ENCODE results near the gene CD4.

CD4 gene

DNA sequence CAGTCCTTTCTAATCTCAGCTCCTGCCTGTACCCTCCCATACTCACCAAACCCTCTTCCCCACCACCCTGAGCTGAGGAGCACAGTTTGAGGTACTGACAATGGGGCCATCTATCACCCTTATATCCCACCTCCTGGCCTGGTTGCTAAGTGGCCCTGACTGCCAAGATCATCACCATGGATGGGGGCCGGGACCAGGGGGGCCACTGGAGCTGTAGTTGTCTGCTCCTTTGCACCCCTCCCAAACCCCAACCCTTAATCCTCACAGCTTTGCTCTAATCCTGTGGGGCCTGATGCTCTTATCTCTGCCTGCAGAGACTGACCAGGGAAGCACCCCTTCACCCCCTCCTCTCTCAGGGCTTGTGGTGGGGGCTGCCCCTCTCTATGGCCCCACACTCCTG, 51.0 kb downstream of the CD4 start:
- H3K4me3 ChIP-seq (ENCODE audit: low read depth, low read length): no peak overlapping the region

DNA sequence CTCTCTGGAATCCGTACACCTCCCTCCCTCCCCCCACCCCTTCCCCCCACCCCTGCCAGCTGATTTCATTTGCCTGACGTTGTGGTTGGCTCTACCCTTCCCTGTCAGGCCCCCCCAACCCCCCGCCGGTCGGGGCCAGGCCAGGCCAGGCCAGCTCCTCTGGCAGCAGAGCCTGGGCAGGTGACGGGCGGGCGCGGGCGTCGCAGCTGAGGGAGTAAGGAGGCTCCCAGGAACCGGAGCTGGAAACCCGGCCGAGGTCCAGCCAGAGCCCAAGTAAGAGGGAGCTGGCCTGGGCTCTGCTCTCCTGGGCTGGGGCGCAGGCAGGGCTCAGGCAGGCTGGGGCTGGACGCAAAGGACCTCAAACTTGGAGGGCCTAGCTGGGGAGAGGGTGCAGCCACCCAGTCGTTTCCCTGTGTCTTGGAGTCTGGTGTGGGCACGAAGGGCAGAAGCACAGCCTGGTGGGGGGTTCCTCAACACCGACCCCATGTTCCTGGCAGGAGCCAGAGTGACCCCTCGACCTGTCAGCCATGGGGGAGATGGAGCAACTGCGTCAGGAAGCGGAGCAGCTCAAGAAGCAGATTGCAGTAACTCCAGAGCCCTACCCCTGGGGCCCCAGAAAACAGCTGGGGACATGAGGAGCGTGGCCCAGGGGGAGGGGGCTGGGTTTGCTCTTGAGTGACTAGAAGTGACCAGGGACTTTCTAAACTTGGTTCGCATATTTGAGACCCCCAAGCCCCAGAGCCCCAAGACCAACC, 51.6 kb downstream of the CD4 start, which contains the start of gene GNB3:
GNB3 (plus strand) TSS at position 165 of the 755 bp plus-strand sequence; CDS start at position 528, 363 bp downstream.
- H3K4me3 ChIP-seq (ENCODE audit: low read depth, low read length): no peak within 1 kb of the TSS
- DNase-seq (ENCODE audit: low read depth): no peak
- TF ChIP-seq, protein P1, sequence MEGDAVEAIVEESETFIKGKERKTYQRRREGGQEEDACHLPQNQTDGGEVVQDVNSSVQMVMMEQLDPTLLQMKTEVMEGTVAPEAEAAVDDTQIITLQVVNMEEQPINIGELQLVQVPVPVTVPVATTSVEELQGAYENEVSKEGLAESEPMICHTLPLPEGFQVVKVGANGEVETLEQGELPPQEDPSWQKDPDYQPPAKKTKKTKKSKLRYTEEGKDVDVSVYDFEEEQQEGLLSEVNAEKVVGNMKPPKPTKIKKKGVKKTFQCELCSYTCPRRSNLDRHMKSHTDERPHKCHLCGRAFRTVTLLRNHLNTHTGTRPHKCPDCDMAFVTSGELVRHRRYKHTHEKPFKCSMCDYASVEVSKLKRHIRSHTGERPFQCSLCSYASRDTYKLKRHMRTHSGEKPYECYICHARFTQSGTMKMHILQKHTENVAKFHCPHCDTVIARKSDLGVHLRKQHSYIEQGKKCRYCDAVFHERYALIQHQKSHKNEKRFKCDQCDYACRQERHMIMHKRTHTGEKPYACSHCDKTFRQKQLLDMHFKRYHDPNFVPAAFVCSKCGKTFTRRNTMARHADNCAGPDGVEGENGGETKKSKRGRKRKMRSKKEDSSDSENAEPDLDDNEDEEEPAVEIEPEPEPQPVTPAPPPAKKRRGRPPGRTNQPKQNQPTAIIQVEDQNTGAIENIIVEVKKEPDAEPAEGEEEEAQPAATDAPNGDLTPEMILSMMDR (IDR thresholded peaks at IDR 0.05; ENCODE audit: insufficient read depth, low read depth, low read length, missing control alignments): no peak

More for the DNA sequence above, 51.0 kb downstream of the CD4 start:
- TF ChIP-seq, protein P1 (IDR thresholded peaks at IDR 0.05; ENCODE audit: insufficient read depth, low read depth, low read length, missing control alignments): no peak
- DNase-seq (ENCODE audit: low read depth): no peak

DNA sequence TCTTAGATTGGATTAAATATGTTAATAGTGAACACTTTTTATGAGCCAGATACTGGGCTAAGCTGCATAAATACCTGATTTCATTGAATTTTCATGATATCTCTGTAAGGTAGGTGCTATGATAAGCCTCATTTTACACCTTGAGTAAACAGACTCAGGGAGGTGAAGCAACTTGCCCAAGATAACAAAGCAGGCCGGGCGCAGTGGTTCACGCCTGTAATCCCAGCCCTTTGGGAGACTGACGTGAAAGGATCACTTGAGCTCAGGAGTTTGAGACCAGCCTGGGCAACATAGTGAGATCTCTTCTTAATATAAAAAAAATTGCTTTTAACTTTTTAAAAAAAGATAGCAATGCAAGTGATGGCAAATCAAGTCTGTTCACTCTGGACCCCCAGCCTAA, 52.7 kb downstream of the CD4 start:
- H3K4me3 ChIP-seq (ENCODE audit: low read depth, low read length): no peak overlapping the region
- TF ChIP-seq, protein P1 (IDR thresholded peaks at IDR 0.05; ENCODE audit: insufficient read depth, low read depth, low read length, missing control alignments): no peak
- DNase-seq (ENCODE audit: low read depth): no peak

DNA sequence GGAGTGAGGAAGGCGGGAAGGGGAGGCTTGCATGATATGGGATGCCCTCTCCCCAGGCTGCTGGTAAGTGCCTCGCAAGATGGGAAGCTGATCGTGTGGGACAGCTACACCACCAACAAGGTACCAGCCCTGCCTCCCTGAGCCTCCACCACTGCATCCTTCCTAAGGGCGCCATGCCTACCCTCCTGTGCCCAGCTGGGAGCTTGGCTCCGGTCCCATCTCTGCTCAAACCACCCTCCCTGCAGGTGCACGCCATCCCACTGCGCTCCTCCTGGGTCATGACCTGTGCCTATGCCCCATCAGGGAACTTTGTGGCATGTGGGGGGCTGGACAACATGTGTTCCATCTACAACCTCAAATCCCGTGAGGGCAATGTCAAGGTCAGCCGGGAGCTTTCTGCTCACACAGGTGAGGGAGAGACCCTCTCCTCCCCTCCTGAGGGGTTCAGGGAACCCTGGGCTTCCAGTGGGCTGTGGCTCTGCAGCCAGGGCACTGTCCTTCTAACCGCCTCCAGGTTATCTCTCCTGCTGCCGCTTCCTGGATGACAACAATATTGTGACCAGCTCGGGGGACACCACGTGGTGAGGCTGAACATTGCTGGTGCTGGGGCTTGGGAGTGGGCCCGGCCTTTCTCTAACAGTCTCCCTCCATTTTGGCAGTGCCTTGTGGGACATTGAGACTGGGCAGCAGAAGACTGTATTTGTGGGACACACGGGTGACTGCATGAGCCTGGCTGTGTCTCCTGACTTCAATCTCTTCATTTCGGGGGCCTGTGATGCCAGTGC, 54.0 kb downstream of the CD4 start:
- H3K4me3 ChIP-seq (ENCODE audit: low read depth, low read length): no peak overlapping the region
- TF ChIP-seq, protein P1 (IDR thresholded peaks at IDR 0.05; ENCODE audit: insufficient read depth, low read depth, low read length, missing control alignments): no peak
- no peak for DNase-seq (ENCODE audit: low read depth)

DNA sequence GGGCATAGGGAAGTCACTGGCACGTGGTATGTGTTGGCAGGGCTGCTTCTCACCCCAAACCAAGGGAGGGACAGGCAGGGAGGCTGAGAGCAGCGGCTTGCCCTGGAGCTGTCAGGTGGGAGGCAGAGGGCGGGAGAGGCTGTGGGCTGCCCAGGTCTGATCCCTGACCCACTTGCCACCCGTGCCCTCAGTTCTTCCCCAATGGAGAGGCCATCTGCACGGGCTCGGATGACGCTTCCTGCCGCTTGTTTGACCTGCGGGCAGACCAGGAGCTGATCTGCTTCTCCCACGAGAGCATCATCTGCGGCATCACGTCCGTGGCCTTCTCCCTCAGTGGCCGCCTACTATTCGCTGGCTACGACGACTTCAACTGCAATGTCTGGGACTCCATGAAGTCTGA, 56.1 kb downstream of the CD4 start:
- no peak for DNase-seq (ENCODE audit: low read depth)
- TF ChIP-seq, protein P1 (IDR thresholded peaks at IDR 0.05; ENCODE audit: insufficient read depth, low read depth, low read length, missing control alignments): no peak
- H3K4me3 ChIP-seq (ENCODE audit: low read depth, low read length): no peak overlapping the region

DNA sequence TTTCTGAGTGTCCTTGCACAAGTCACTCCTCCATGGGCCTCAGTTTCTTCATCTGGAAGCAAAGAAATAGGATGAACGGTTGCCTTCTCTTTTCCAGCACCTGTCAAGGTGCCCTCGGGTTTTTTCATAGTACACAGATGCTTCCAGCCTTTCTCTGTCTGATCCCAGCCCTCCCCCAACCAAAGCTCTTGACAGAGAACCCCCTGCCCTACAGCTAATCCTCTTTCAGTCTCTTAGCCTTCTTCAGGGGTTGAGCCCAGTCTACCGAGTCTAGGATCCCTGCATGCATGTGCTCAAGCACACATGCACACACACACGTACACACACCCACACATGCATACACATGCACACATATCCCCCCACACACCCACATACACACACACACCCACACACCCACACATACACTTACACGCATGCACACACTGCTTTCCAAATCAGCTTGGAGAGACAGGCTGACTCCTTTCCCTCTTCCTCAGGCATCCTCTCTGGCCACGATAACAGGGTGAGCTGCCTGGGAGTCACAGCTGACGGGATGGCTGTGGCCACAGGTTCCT, 57.1 kb downstream of the CD4 start:
- no peak for DNase-seq (ENCODE audit: low read depth)
- TF ChIP-seq, protein P1 (IDR thresholded peaks at IDR 0.05; ENCODE audit: insufficient read depth, low read depth, low read length, missing control alignments): no peak
- no peak overlapping the region for H3K4me3 ChIP-seq (ENCODE audit: low read depth, low read length)
